Measurements from ENCODE around the gene SCAANT1.

Gene SCAANT1

DNA sequence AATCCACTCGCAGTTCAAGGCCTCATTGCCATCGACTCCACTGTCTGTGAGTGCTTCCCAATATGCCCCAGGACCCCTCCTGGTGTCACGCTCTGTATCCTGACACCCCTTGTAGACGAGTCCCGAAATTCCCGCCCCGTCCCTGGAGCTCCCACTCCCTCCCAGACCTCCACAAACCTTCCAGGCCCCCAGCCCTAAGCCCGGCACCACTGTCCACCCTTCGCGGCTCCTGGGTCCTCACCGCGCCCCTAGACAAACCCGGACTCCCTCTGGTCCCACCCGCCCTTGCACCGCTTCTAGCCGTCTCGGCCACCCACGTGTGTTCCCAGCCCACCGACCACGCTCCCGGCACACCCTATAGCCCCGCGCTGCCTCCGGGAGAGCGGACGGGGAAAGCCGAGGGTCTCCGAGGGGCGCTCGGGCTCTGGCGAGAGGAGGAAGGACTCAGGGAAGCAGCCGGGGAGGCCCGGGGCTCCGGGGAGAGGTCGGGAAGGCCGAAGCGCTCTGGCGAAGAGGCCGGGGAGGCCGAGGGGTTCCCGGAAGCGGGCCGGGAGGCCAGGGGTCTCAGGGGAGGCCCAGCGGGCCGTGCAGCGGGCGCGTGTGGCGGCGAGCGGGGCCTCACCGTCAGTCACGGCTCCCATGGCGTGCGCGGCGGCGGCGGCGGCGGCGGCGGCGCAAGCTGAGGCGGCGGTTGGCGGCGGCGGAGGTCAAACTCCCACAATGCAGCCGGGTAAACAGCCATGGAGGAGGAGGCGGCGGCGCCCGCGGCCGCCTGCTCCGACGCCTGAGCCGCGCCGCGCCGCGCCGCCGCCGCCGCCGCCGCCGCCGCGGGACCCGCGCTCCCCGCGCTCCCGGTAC lies 48.8 kb downstream of the SCAANT1 start, which contains the start of the genes ATXN7 and THOC7:
Gene ATXN7 (plus strand): TSS at position 718 of the 858 bp plus-strand sequence. CDS start 48,732 bp downstream, outside the sequence.
Gene THOC7 (minus strand): TSS at position 656 of the 858 bp plus-strand sequence. CDS start 15 bp downstream, at position 641.
- DNase-seq (ENCODE audit: low read depth) = peak; percentile 32

- no peak for DNase-seq (ENCODE audit: low read depth)
Observed at GRCh38 chr3:63862804-63863149, 49.4 kb downstream of the SCAANT1 start.

Data from stimulated activated CD8-positive, alpha-beta memory T cell treated with anti-CD3 and anti-CD28 coated beads, Interleukin-12 subunit alpha, Interleukin-12 subunit beta, amount 100 ng/mL, for 1 hour (primary cell).